ENCODE measurements around the gene KRTAP9-7.

Gene KRTAP9-7

GRCh38 chr17:41301204-41301790, 25.8 kb downstream of the KRTAP9-7 start:
- Mint-ChIP-seq H3K4me1 (peaks cover 3% of the 10 kb centered on the region), H3K36me3 (no peaks in the 10 kb centered on the region), H3K27me3 (peaks cover 5% of the 10 kb centered on the region), H3K4me3 (no peak overlapping the region), H3K27ac (no peak overlapping the region), H3K9me3 (peaks cover 7% of the 10 kb centered on the region)
- no peak for DNase-seq
- CTCF ChIA-PET: interaction anchor here (0.7 to 1.2 kb wide), 2 partner anchors 13 to 1630 kb away, joined by 3 read pairs; no protein-coding TSS in a partner anchor

GRCh38 chr17:41301916-41302901, 26.7 kb downstream of the KRTAP9-7 start, which contains the start of gene KRTAP29-1:
KRTAP29-1 (minus strand) TSS chr17:41302851; CDS start chr17:41302851, 0 bp downstream.
- Mint-ChIP-seq H3K4me3 (no peak within 1 kb of the TSS), H3K27ac (no peak within 1 kb of the TSS), H3K4me1 (peaks cover 9% of the 10 kb centered on the region), H3K36me3 (no peaks in the 10 kb centered on the region), H3K9me3 (peaks cover 7% of the 10 kb centered on the region), H3K27me3 (peaks cover 5% of the 10 kb centered on the region)
- no peak for DNase-seq
- CTCF ChIA-PET: interaction anchor here (1.2 kb wide), 1 partner anchor 12 kb away, joined by 3 read pairs; no protein-coding TSS in a partner anchor

- H3K27ac Mint-ChIP-seq: no peak overlapping the region
- no peak overlapping the region for H3K4me3 Mint-ChIP-seq
- no peaks in the 10 kb centered on the region for H3K36me3 Mint-ChIP-seq
- DNase-seq: no peak
- CTCF ChIA-PET: no interaction called here
- peaks cover 9% of the 10 kb centered on the region for H3K27me3 Mint-ChIP-seq
- H3K4me1 Mint-ChIP-seq: peaks cover 17% of the 10 kb centered on the region
- H3K9me3 Mint-ChIP-seq: peaks cover 7% of the 10 kb centered on the region
Measured at GRCh38 chr17:41302981-41303380, 27.5 kb downstream of the KRTAP9-7 start.

- Mint-ChIP-seq H3K9me3 (peaks cover 7% of the 10 kb centered on the region), H3K27ac (no peak overlapping the region), H3K36me3 (no peaks in the 10 kb centered on the region), H3K27me3 (peaks cover 4% of the 10 kb centered on the region), H3K4me1 (peaks cover 28% of the 10 kb centered on the region), H3K4me3 (no peak overlapping the region)
- no peak for DNase-seq
- CTCF ChIA-PET: no interaction called here
Measured at GRCh38 chr17:41304091-41304490, 28.6 kb downstream of the KRTAP9-7 start.

GRCh38 chr17:41307647-41308046, 32.1 kb downstream of the KRTAP9-7 start:
- Mint-ChIP-seq H3K4me1 (peaks cover 50% of the 10 kb centered on the region), H3K27ac (peak overlapping the region; percentile 93), H3K36me3 (no peaks in the 10 kb centered on the region), H3K27me3 (peaks cover 8% of the 10 kb centered on the region), H3K9me3 (peaks cover 4% of the 10 kb centered on the region), H3K4me3 (no peak overlapping the region)
- CTCF ChIA-PET: no interaction called here
- DNase-seq: no peak

- Mint-ChIP-seq H3K27ac (peak overlapping the region; percentile 93), H3K4me1 (peaks cover 50% of the 10 kb centered on the region), H3K4me3 (peak overlapping the region; percentile 55), H3K36me3 (no peaks in the 10 kb centered on the region), H3K27me3 (peaks cover 8% of the 10 kb centered on the region), H3K9me3 (peaks cover 4% of the 10 kb centered on the region)
- DNase-seq: peak; percentile 81
- CTCF ChIA-PET: interaction anchor here (0.8 to 1.4 kb wide), 4 partner anchors 14 to 240 kb away, joined by 3 to 8 read pairs (median 4); no protein-coding TSS in a partner anchor
Measured at GRCh38 chr17:41308251-41308917, 32.9 kb downstream of the KRTAP9-7 start.

GRCh38 chr17:41308918-41309359, 33.4 kb downstream of the KRTAP9-7 start, which contains the start of gene KRTAP16-1:
KRTAP16-1 (minus strand) TSS chr17:41309309; CDS start chr17:41309253, 56 bp downstream.
- peaks cover 9% of the 10 kb centered on the region for H3K27me3 Mint-ChIP-seq
- H3K27ac Mint-ChIP-seq: peak within 1 kb of the TSS; percentile 93
- no peaks in the 10 kb centered on the region for H3K36me3 Mint-ChIP-seq
- H3K4me1 Mint-ChIP-seq: peaks cover 50% of the 10 kb centered on the region
- peaks cover 4% of the 10 kb centered on the region for H3K9me3 Mint-ChIP-seq
- H3K4me3 Mint-ChIP-seq: peak within 1 kb of the TSS; percentile 55
- CTCF ChIA-PET: interaction anchor here (0.8 to 1.4 kb wide), 4 partner anchors 13 to 239 kb away, joined by 3 to 8 read pairs (median 4); no protein-coding TSS in a partner anchor
- peak; percentile 60 for DNase-seq

GRCh38 chr17:41311111-41311510, 35.6 kb downstream of the KRTAP9-7 start:
- Mint-ChIP-seq H3K27me3 (peaks cover 28% of the 10 kb centered on the region), H3K36me3 (no peaks in the 10 kb centered on the region), H3K27ac (peak overlapping the region; percentile 54), H3K4me1 (peaks cover 50% of the 10 kb centered on the region), H3K9me3 (peaks cover 4% of the 10 kb centered on the region), H3K4me3 (no peak overlapping the region)
- no peak for DNase-seq
- CTCF ChIA-PET: no interaction called here

GRCh38 chr17:41315204-41315794, 39.8 kb downstream of the KRTAP9-7 start, which contains the start of gene KRTAP17-1:
KRTAP17-1 (minus strand) TSS chr17:41315710; CDS start chr17:41315650, 60 bp downstream.
- no peak within 1 kb of the TSS for H3K4me3 Mint-ChIP-seq
- no peaks in the 10 kb centered on the region for H3K36me3 Mint-ChIP-seq
- CTCF ChIA-PET: no interaction called here
- H3K27ac Mint-ChIP-seq: no peak within 1 kb of the TSS
- H3K4me1 Mint-ChIP-seq: peaks cover 16% of the 10 kb centered on the region
- peaks cover 27% of the 10 kb centered on the region for H3K27me3 Mint-ChIP-seq
- no peak for DNase-seq
- H3K9me3 Mint-ChIP-seq: peaks cover 13% of the 10 kb centered on the region

GRCh38 chr17:41315814-41316445, 40.4 kb downstream of the KRTAP9-7 start:
- peaks cover 9% of the 10 kb centered on the region for H3K4me1 Mint-ChIP-seq
- CTCF ChIA-PET: no interaction called here
- no peaks in the 10 kb centered on the region for H3K36me3 Mint-ChIP-seq
- peaks cover 13% of the 10 kb centered on the region for H3K9me3 Mint-ChIP-seq
- H3K27me3 Mint-ChIP-seq: peaks cover 27% of the 10 kb centered on the region
- H3K27ac Mint-ChIP-seq: no peak overlapping the region
- no peak overlapping the region for H3K4me3 Mint-ChIP-seq
- no peak for DNase-seq

- CTCF ChIA-PET: no interaction called here
- Mint-ChIP-seq H3K27me3 (peaks cover 23% of the 10 kb centered on the region), H3K9me3 (peaks cover 9% of the 10 kb centered on the region), H3K4me3 (no peak overlapping the region), H3K36me3 (no peaks in the 10 kb centered on the region), H3K4me1 (peaks cover 7% of the 10 kb centered on the region), H3K27ac (no peak overlapping the region)
- no peak for DNase-seq
Measured at GRCh38 chr17:41318231-41318630, 42.7 kb downstream of the KRTAP9-7 start.

GRCh38 chr17:41322094-41322902, 46.8 kb downstream of the KRTAP9-7 start:
- DNase-seq: no peak
- H3K4me3 Mint-ChIP-seq: no peak overlapping the region
- peaks cover 9% of the 10 kb centered on the region for H3K9me3 Mint-ChIP-seq
- H3K27me3 Mint-ChIP-seq: no peaks in the 10 kb centered on the region
- H3K27ac Mint-ChIP-seq: peak overlapping the region; percentile 50
- H3K4me1 Mint-ChIP-seq: peaks cover 29% of the 10 kb centered on the region
- H3K36me3 Mint-ChIP-seq: no peaks in the 10 kb centered on the region
- CTCF ChIA-PET: interaction anchor here (0.6 to 2.4 kb wide), 15 partner anchors 8 to 466 kb away, joined by 3 to 13 read pairs (median 4); partner anchors contain the start of gene KRTAP16-1
